Keratinocyte (primary cell): ENCODE measurements around the gene USP50. TPM values are rescaled to one million over a fixed set of nuclear protein-coding genes. Genes with fewer than 3 reads are reported as not detected.

Source experiments
- DNase-seq: peaks from one replicate; pipeline ENCODE4 v3.0.0-alpha.2; 2011; ENCODE audit warnings: low read depth, missing footprints, low spot score
- FAIRE-seq: peaks from 2 replicates; lab custom pipeline; 2011; peaks lifted over from hg19 to GRCh38; lab: Jason Lieb, UNC
- H2AFZ ChIP-seq: 2 replicates; pipeline ENCODE4 v1.6.0; 2012; ENCODE audit warnings: low read length, control low read depth, inconsistent platforms; ENCODE audit not compliant: control insufficient read depth
- H3K27ac ChIP-seq: 2 replicates; pipeline ENCODE4 v1.5.1; 2011; ENCODE audit warnings: low read length; ENCODE audit not compliant: control insufficient read depth, insufficient read depth
- H3K27me3 ChIP-seq: 3 replicates; pipeline ENCODE4 v1.6.0; 2011; ENCODE audit warnings: low read length; ENCODE audit not compliant: control insufficient read depth, insufficient read depth; ENCODE audit errors: extremely low read depth
- H3K36me3 ChIP-seq, 2 experiments: 2 replicates in 1 of 2; 3 replicates in 1 of 2; pipeline ENCODE4 v1.5.1; 2011; ENCODE audit warnings: low read length in 2 of 2, mild to moderate bottlenecking in 1 of 2; ENCODE audit not compliant: control insufficient read depth in 2 of 2, insufficient read depth in 2 of 2; ENCODE audit errors: extremely low read depth in 1 of 2
- H3K4me1 ChIP-seq: 3 replicates; pipeline ENCODE4 v1.5.1; 2011; ENCODE audit warnings: low read length; ENCODE audit not compliant: control insufficient read depth, insufficient read depth; ENCODE audit errors: extremely low read depth
- H3K4me2 ChIP-seq: 3 replicates; pipeline ENCODE4 v1.6.0; 2011; ENCODE audit warnings: low read depth, low read length; ENCODE audit not compliant: control insufficient read depth, insufficient read depth; ENCODE audit errors: extremely low read depth
- H3K4me3 ChIP-seq, 3 experiments: fragments of 200-600 bp in 1 of 3; sonication (generic) in 1 of 3; 2 replicates in 2 of 3; 3 replicates in 1 of 3; pipeline ENCODE4 v1.5.1; 2011 to 2016; ENCODE audit warnings: low read length in 3 of 3, mild to moderate bottlenecking in 3 of 3, control low read depth in 2 of 3, inconsistent platforms in 1 of 3, low read depth in 1 of 3, mixed read lengths in 1 of 3, mixed run types in 1 of 3, moderate library complexity in 1 of 3; ENCODE audit not compliant: control insufficient read depth in 2 of 3, insufficient read depth in 2 of 3; ENCODE audit errors: extremely low read depth in 1 of 3
- H3K79me2 ChIP-seq: 2 replicates; pipeline ENCODE4 v1.6.0; 2012; ENCODE audit warnings: low read length; ENCODE audit not compliant: control insufficient read depth, insufficient read depth
- H3K9ac ChIP-seq: 3 replicates; pipeline ENCODE4 v1.6.0; 2011; ENCODE audit warnings: low read length; ENCODE audit not compliant: control insufficient read depth, insufficient read depth; ENCODE audit errors: extremely low read depth
- H3K9me1 ChIP-seq: 3 replicates; pipeline ENCODE4 v1.6.0; 2011; ENCODE audit warnings: low read length; ENCODE audit not compliant: control insufficient read depth, insufficient read depth; ENCODE audit errors: extremely low read depth
- H3K9me3 ChIP-seq: 2 replicates; pipeline ENCODE4 v1.5.1; 2012; ENCODE audit warnings: low read depth, low read length; ENCODE audit not compliant: control insufficient read depth
- H4K20me1 ChIP-seq: 3 replicates; pipeline ENCODE4 v1.6.0; 2011; ENCODE audit warnings: low read length; ENCODE audit not compliant: control insufficient read depth, insufficient read depth; ENCODE audit errors: extremely low read depth
- EZH2 ChIP-seq: IDR thresholded peaks from one replicate; pipeline ENCODE4 v1.6.1; 2012; ENCODE audit warnings: inconsistent platforms, mild to moderate bottlenecking, low read length, moderate library complexity
- dilution Hi-C: fragments of 300-500 bp; cut with MboI; formaldehyde crosslinking; loops from one replicate; pipeline ENCODE4 v1.7.0; 2020; ENCODE audit warnings: low sequenced_read_pairs; ENCODE audit not compliant: extremely low pct_ligation_motif_present
- polyA plus RNA-seq, 5 experiments: library from polyadenylated mRNA; depleted of rRNA in 3 of 5; stranded (reverse) in 3 of 5; stranded (forward) in 1 of 5; unstranded in 1 of 5; fragments of >200 nt; gene quantifications; 1 replicate in 1 of 5; 2 replicates in 3 of 5; 3 replicates in 1 of 5; pipeline versions ENCODE4 v1.2.1 to v1.2.3, GENCODE V29; 2011 to 2012; ENCODE audit warnings: missing spikeins in 2 of 5, low read depth in 1 of 5, low replicate concordance in 1 of 5
- TF ChIP-seq, protein P1 (sequence below), 3 experiments: IDR thresholded peaks in 1 of 3; conservative IDR thresholded peaks in 1 of 3; optimal IDR thresholded peaks in 1 of 3; 2 replicates in 2 of 3; 3 replicates in 1 of 3; pipeline versions ENCODE3 to v1.5.1; 2011; ENCODE audit warnings: low read length in 3 of 3, mild to moderate bottlenecking in 3 of 3, moderate library complexity in 2 of 3, control low read depth in 1 of 3, inconsistent platforms in 1 of 3; ENCODE audit not compliant: insufficient read depth in 2 of 3; ENCODE audit errors: extremely low read depth in 1 of 3

The USP50 gene
- polyA plus RNA-seq, 1 donor (not counting 4 experiments of a cell fraction or from before 2014, with no cell fraction given) = not detected

DNA sequence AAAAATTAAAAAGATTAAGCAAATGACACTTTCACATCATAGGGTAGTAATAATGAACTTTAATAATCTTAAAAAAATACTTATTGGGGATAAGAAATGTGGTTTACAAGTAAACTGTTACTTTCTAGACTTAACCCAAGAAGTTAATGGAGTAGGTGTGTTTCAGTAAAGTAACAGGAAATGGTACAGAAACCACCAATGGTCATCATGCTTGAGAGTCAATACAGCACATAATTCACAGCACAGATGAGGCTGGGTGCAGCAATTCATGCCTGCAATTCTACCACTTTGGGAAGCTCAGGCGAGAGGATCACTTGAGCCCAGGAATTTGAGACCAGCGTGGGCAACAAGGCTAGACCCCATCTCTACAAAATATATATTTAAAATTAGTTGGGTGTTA lies 11.5 kb upstream of the USP50 start:
- Histone ChIP-seq H3K9me1 (no peaks in the 10 kb centered on the region), H3K27me3 (no peaks in the 10 kb centered on the region), H3K9ac (no peak overlapping the region), H3K4me3 (no peak overlapping the region), H3K4me1 (peaks cover 2% of the 10 kb centered on the region), H2AFZ (no peak overlapping the region), H3K27ac (no peak overlapping the region), H3K79me2 (no peaks in the 10 kb centered on the region), H3K9me3 (no peaks in the 10 kb centered on the region), H4K20me1 (no peaks in the 10 kb centered on the region), H3K4me2 (no peak overlapping the region), H3K36me3 (peaks cover 5 to 9% of the 10 kb centered on the region in 2 experiments)
- TF ChIP-seq EZH2 = no peak
- TF ChIP-seq, protein P1, sequence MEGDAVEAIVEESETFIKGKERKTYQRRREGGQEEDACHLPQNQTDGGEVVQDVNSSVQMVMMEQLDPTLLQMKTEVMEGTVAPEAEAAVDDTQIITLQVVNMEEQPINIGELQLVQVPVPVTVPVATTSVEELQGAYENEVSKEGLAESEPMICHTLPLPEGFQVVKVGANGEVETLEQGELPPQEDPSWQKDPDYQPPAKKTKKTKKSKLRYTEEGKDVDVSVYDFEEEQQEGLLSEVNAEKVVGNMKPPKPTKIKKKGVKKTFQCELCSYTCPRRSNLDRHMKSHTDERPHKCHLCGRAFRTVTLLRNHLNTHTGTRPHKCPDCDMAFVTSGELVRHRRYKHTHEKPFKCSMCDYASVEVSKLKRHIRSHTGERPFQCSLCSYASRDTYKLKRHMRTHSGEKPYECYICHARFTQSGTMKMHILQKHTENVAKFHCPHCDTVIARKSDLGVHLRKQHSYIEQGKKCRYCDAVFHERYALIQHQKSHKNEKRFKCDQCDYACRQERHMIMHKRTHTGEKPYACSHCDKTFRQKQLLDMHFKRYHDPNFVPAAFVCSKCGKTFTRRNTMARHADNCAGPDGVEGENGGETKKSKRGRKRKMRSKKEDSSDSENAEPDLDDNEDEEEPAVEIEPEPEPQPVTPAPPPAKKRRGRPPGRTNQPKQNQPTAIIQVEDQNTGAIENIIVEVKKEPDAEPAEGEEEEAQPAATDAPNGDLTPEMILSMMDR (optimal IDR thresholded peaks at IDR 0.05 in 1 of 3, IDR thresholded peaks at IDR 0.05 in 1 of 3, conservative IDR thresholded peaks at IDR 0.05 in 1 of 3; ENCODE audit: extremely low read depth in 1 of 3, insufficient read depth in 2 of 3, low read length in 3 of 3) = no peak
- dilution Hi-C loops = no loop called here
- DNase-seq = no peak
- FAIRE-seq = no peak

DNA sequence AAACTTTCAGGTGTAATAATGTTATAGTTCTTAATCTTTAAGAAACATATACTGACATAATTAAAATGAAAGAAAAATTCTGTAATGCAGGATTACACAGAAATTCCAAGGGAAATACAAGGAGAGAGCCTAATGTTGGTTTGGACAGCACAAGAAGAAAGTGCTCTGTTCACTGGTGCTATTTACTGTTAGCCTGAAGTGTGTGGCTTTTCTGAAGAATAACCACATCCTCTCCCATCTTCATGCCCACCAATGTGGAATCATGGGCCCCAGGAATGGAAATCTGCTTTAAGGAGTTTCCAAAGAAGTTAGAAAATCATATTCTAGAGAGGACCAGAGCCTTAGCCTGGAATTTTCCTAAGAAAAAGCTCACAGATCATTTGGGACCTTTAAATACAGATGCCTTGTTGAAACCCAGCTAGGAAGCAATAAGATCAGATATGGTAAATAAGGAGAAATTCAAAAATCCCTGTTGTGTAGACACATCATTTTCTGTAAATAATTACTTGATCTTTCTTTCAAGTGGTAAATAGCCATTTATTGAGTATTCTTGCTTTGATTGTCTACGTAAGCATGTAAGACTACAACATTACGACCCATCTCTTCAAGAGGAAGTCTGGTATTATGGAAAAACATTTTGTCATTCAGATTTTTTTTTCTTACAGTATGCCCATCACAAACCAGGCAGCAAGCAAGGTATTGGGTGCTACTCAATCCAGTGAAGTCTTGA lies 10.3 kb upstream of the USP50 start:
- H3K79me2 ChIP-seq = no peaks in the 10 kb centered on the region
- H3K4me1 ChIP-seq = no peaks in the 10 kb centered on the region
- no peaks in the 10 kb centered on the region for H3K9me1 ChIP-seq
- no peaks in the 10 kb centered on the region for H4K20me1 ChIP-seq
- H3K9ac ChIP-seq = no peak overlapping the region
- H3K27me3 ChIP-seq = no peaks in the 10 kb centered on the region
- FAIRE-seq (no peak), DNase-seq (no peak)
- H3K4me3 ChIP-seq = no peak overlapping the region
- no peak overlapping the region for H3K4me2 ChIP-seq
- H3K9me3 ChIP-seq = no peaks in the 10 kb centered on the region
- TF ChIP-seq, protein P1 (optimal IDR thresholded peaks at IDR 0.05 in 1 of 3, IDR thresholded peaks at IDR 0.05 in 1 of 3, conservative IDR thresholded peaks at IDR 0.05 in 1 of 3; ENCODE audit: extremely low read depth in 1 of 3, insufficient read depth in 2 of 3, low read length in 3 of 3) = no peak
- TF ChIP-seq EZH2 = no peak
- peaks cover 4 to 5% of the 10 kb centered on the region in 2 experiments for H3K36me3 ChIP-seq
- H2AFZ ChIP-seq = no peak overlapping the region
- dilution Hi-C loops = no loop called here
- H3K27ac ChIP-seq = no peak overlapping the region
